ENCODE results near the gene SNRPA. TPM values are rescaled to one million over a fixed set of nuclear protein-coding genes. Genes with fewer than 3 reads are reported as not detected.

The SNRPA gene
- total RNA-seq, 1 experiment from 2014 or later: 147 TPM

DNA sequence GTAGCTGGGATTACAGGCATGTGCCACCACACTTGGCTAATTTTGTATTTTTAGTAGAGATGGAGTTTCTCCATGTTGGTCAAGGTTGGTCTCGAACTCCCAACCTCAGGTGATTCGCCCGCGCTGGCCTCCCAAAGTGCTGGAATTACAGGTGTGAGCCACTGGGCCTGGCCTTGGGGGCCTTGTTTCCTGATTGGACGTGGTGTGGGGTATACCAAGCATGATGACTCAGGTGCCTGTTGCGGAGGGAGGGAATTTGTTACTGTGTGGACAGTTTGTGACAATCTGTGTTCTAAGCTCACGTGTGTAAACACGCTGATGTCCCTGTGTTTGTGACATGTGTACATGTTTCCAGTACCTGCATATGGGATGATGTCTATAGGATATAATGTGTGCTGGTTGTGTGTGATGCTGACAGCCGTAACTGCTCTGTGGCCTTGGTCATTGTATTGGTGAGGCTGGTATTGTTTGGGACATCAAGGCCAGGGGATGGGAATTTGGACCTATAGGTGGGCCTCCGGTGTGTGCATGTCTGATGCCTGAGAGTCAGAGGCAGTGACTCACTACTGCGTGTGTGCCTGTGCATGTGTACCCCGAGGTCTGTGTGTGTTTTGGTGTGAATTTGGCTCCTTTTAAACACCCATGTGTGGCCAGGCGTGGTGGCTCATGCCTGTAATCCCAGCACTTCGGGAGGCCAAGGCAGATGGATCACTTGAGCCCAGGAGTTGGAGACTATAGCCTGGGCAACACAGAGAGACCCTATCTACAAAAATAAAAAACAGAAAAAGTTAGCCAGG is 46.4 kb downstream of the SNRPA start:
- Histone ChIP-seq H3K79me2 (ENCODE audit: low read depth) (peaks cover 29% of the 10 kb centered on the region), H3K27ac (no peak overlapping the region), H3K4me1 (replicated peaks; ENCODE audit: insufficient read depth) (peaks cover 29% of the 10 kb centered on the region), H3K27me3 (ENCODE audit: insufficient read depth, low read depth) (no peaks in the 10 kb centered on the region), H3K36me3 (ENCODE audit: low read depth) (peaks cover 1% of the 10 kb centered on the region; the same call in 1 of the 2 replicates), H3F3A (ENCODE audit: insufficient read depth, low read depth) (peaks cover 14% of the 10 kb centered on the region; the same call in 1 of the 2 replicates), H4K20me1 (ENCODE audit: insufficient read depth) (peaks cover 16% of the 10 kb centered on the region), H3K9me3 (ENCODE audit: insufficient read depth, low read depth) (no peaks in the 10 kb centered on the region), H3K4me2 (peak overlapping the region; percentile 63; the same call in 1 of the 2 replicates), H2AFZ (no peak overlapping the region), H3K4me3 (no peak overlapping the region), H3K9me2 (ENCODE audit: insufficient read depth) (no peaks in the 10 kb centered on the region)
- CTCF ChIA-PET: no interaction called here
- intact Hi-C loops (cut with micrococcal nuclease; ENCODE audit: unreplicated experiment): no loop called here
- no peak for DNase-seq
- no TSS peak for BruUV-seq (replicated peaks)
- POLR2A ChIA-PET (ENCODE audit: unreplicated experiment): no interaction called here
- TF ChIP-seq, protein P1, sequence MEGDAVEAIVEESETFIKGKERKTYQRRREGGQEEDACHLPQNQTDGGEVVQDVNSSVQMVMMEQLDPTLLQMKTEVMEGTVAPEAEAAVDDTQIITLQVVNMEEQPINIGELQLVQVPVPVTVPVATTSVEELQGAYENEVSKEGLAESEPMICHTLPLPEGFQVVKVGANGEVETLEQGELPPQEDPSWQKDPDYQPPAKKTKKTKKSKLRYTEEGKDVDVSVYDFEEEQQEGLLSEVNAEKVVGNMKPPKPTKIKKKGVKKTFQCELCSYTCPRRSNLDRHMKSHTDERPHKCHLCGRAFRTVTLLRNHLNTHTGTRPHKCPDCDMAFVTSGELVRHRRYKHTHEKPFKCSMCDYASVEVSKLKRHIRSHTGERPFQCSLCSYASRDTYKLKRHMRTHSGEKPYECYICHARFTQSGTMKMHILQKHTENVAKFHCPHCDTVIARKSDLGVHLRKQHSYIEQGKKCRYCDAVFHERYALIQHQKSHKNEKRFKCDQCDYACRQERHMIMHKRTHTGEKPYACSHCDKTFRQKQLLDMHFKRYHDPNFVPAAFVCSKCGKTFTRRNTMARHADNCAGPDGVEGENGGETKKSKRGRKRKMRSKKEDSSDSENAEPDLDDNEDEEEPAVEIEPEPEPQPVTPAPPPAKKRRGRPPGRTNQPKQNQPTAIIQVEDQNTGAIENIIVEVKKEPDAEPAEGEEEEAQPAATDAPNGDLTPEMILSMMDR (conservative IDR thresholded peaks at IDR 0.05): no peak
- no peak for TF ChIP-seq EZH2 (IDR thresholded peaks at IDR 0.05; ENCODE audit: low read depth)

DNA sequence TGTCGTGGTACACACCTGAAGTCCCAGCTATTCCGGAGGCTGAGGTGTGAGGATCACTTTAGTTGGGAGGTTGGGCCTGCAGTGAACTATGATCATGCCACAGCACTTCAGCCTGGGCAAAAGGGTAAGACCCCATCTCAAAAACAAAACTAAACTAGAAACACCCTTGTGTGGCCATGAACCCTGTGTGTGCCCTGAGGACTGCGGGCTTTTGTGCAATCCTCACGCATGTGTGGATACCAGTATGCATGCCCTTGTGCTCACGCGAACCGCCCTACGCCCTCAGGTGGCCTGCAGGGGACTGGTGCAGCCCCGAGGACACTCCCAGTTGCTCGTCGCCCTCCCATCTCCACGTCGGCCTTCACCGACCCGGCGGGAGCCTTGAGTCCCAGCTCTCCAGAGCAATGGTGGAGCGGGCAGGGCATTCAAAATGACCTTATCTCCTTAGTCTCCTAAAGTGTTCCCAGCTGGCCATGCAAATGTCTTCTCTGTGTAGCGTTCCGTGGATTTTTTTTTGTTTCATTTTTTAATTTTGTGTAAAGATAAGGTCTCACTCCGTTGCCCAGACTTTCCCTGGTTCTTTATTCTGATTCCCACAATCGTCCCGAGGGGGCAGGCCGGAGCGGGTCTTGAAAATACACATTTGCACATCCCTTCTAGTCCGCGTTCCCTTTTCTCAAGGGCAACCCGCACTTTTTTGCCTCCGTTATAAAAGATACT is 47.1 kb downstream of the SNRPA start:
- BruUV-seq (replicated peaks): TSS peak; percentile 90
- CTCF ChIA-PET: interaction anchor here (1.3 kb wide), 1 partner anchor 20 kb away, joined by 11 read pairs; the partner anchor contains the start of gene RAB4B
- intact Hi-C loops (cut with micrococcal nuclease; ENCODE audit: unreplicated experiment): loop anchor here (1.0 to 2.0 kb wide), 3 partner anchors 20 to 135 kb away; partner anchors contain the start of genes ACTMAP, RAB4B and SNRPA

More for the DNA sequence above, 47.1 kb downstream of the SNRPA start:
- H3K4me3 ChIP-seq: peak overlapping the region; percentile 52
- no peaks in the 10 kb centered on the region for H3K9me2 ChIP-seq (ENCODE audit: insufficient read depth)
- H3K4me2 ChIP-seq: peak overlapping the region; percentile 63
- TF ChIP-seq EZH2 (IDR thresholded peaks at IDR 0.05; ENCODE audit: low read depth): no peak
- TF ChIP-seq, protein P1 (conservative IDR thresholded peaks at IDR 0.05): peak; percentile 60; the same call in 1 of the 2 replicates
- H4K20me1 ChIP-seq (ENCODE audit: insufficient read depth): peaks cover 24% of the 10 kb centered on the region
- peaks cover 36% of the 10 kb centered on the region for H3K79me2 ChIP-seq (ENCODE audit: low read depth)
- H3K27me3 ChIP-seq (ENCODE audit: insufficient read depth, low read depth): no peaks in the 10 kb centered on the region
- peaks cover 3% of the 10 kb centered on the region; the same call in 1 of the 2 replicates for H3K36me3 ChIP-seq (ENCODE audit: low read depth)
- DNase-seq: peak in 1 of 2 experiments; percentile 57
- H3F3A ChIP-seq (ENCODE audit: insufficient read depth, low read depth): peaks cover 6% of the 10 kb centered on the region; the same call in 1 of the 2 replicates
- no peaks in the 10 kb centered on the region for H3K9me3 ChIP-seq (ENCODE audit: insufficient read depth, low read depth)
- H2AFZ ChIP-seq: peak overlapping the region; percentile 75
- H3K27ac ChIP-seq: peak overlapping the region; percentile 11; the same call in 1 of the 2 replicates
- POLR2A ChIA-PET (ENCODE audit: unreplicated experiment): interaction anchor here (0.6 to 1.2 kb wide), 4 partner anchors 19 to 450 kb away, joined by 3 to 9 read pairs (median 4); partner anchors contain the start of genes C19orf47 and PLD3
- peaks cover 28% of the 10 kb centered on the region for H3K4me1 ChIP-seq (replicated peaks; ENCODE audit: insufficient read depth)
